ENCODE data around the gene OPHN1. TPM values are rescaled to one million over a fixed set of nuclear protein-coding genes. Genes with fewer than 3 reads are reported as not detected.
A peak's percentile ranks its signal among the peaks of the same experiment; 100 is the strongest.

The OPHN1 gene
- total RNA-seq, 1 experiment from 2014 or later = 4.4 TPM

GRCh38 chrX:68363984-68364383 lies 69.3 kb downstream of the OPHN1 start:
- TF ChIP-seq ZNF416 (CRISPR knock-in tag; IDR thresholded peaks at IDR 0.05) = no peak
- TF ChIP-seq JUN (CRISPR knock-in tag; IDR thresholded peaks at IDR 0.05) = no peak
- TF ChIP-seq ZNF423 (CRISPR knock-in tag; IDR thresholded peaks at IDR 0.05) = no peak
- TF ChIP-seq ATF6 (CRISPR knock-in tag; IDR thresholded peaks at IDR 0.05) = no peak
- TF ChIP-seq RORB (CRISPR knock-in tag; IDR thresholded peaks at IDR 0.05) = no peak
- TF ChIP-seq TCF7 (CRISPR knock-in tag; IDR thresholded peaks at IDR 0.05; ENCODE audit: low read depth) = no peak
- TF ChIP-seq ESRRA (CRISPR knock-in tag; IDR thresholded peaks at IDR 0.05; ENCODE audit: borderline replicate concordance) = no peak
- no peak for TF ChIP-seq ZMAT4 (CRISPR knock-in tag; IDR thresholded peaks at IDR 0.05)
- TF ChIP-seq CREM (CRISPR knock-in tag; IDR thresholded peaks at IDR 0.05) = no peak
- no peak for TF ChIP-seq ZSCAN18 (CRISPR knock-in tag; IDR thresholded peaks at IDR 0.05)
- no peak for TF ChIP-seq GABPB1 (CRISPR knock-in tag; IDR thresholded peaks at IDR 0.05)
- DNase-seq (ENCODE audit: low spot score) (no peak), ATAC-seq (no peak)
- no peak overlapping the region for H3K4me3 Mint-ChIP-seq
- CTCF ChIA-PET = no interaction called here
- POLR2A ChIA-PET = no interaction called here
- no peak overlapping the region for H3K27ac Mint-ChIP-seq
- no peaks in the 10 kb centered on the region for H3K4me1 Mint-ChIP-seq
- H3K9me3 Mint-ChIP-seq = no peaks in the 10 kb centered on the region
- no peaks in the 10 kb centered on the region for H3K36me3 Mint-ChIP-seq
- no peaks in the 10 kb centered on the region for H3K27me3 Mint-ChIP-seq (ENCODE audit: low read depth)

GRCh38 chrX:68358679-68359078 lies 74.6 kb downstream of the OPHN1 start:
- ChIA-PET CTCF (no interaction called here), POLR2A (no interaction called here)
- Mint-ChIP-seq H3K27ac (no peak overlapping the region), H3K9me3 (no peaks in the 10 kb centered on the region), H3K27me3 (ENCODE audit: low read depth) (no peaks in the 10 kb centered on the region), H3K4me3 (no peak overlapping the region), H3K36me3 (no peaks in the 10 kb centered on the region), H3K4me1 (peaks cover 12% of the 10 kb centered on the region)
- ATAC-seq (no peak), DNase-seq (ENCODE audit: low spot score) (no peak)
- TF ChIP-seq ZNF219 (CRISPR knock-in tag; IDR thresholded peaks at IDR 0.05; ENCODE audit: borderline replicate concordance) (no peak), KAT7 (CRISPR knock-in tag; IDR thresholded peaks at IDR 0.05; ENCODE audit: borderline replicate concordance) (no peak)

DNA sequence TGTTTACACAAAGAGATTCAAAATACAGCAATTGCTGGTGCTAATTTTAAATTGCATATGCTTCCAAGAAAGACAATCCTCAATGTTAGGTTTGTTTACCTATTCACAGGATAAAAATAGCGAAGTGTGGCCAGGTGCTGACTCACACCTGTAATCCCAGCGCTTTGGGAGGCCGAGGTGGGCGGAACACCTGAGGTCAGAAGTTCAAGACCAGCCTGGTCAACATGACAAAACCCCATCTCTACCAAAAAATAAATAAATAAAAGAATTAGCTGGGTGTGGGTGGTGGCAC lies 77.7 kb downstream of the OPHN1 start:
- H3K4me3 Mint-ChIP-seq = no peak overlapping the region
- no peak for ATAC-seq
- TF ChIP-seq ATF1 (CRISPR knock-in tag; IDR thresholded peaks at IDR 0.05) = no peak
- TF ChIP-seq FOXP4 (CRISPR knock-in tag; IDR thresholded peaks at IDR 0.05) = no peak
- TF ChIP-seq ZNF416 (CRISPR knock-in tag; IDR thresholded peaks at IDR 0.05) = no peak
- no peak for TF ChIP-seq SOX15 (CRISPR knock-in tag; IDR thresholded peaks at IDR 0.05)
- no peak for TF ChIP-seq RORB (CRISPR knock-in tag; IDR thresholded peaks at IDR 0.05)
- no peak for TF ChIP-seq E2F1 (CRISPR knock-in tag; IDR thresholded peaks at IDR 0.05)
- no peak for TF ChIP-seq IRF2 (CRISPR knock-in tag; IDR thresholded peaks at IDR 0.05; ENCODE audit: borderline replicate concordance, low read depth)
- 0 out of 2 replicates have a peak overlapping the region, but pooled peaks have one; percentile 57 for H3K27ac Mint-ChIP-seq
- no peak for DNase-seq (ENCODE audit: low spot score)
- no peaks in the 10 kb centered on the region for H3K9me3 Mint-ChIP-seq
- H3K27me3 Mint-ChIP-seq (ENCODE audit: low read depth) = no peaks in the 10 kb centered on the region
- POLR2A ChIA-PET = no interaction called here
- peaks cover 12% of the 10 kb centered on the region for H3K4me1 Mint-ChIP-seq
- no peaks in the 10 kb centered on the region for H3K36me3 Mint-ChIP-seq
- CTCF ChIA-PET = no interaction called here
